H54 (cell line): ENCODE data around the gene TRAF7.

Experiments used
- DNase-seq: peaks from one replicate; pipeline ENCODE4 v3.0.0; 2011; ENCODE audit warnings: low spot score, mixed read lengths; ENCODE audit not compliant: insufficient read length
- FAIRE-seq: peaks from 3 replicates; lab custom pipeline; 2011; peaks lifted over from hg19 to GRCh38; lab: Jason Lieb, UNC
- POLR2A ChIP-seq: IDR thresholded peaks from 2 replicates; pipeline ENCODE4 v1.6.1; 2011; ENCODE audit warnings: low read depth, mild to moderate bottlenecking, low read length

Gene TRAF7

GRCh38 chr16:2177101-2177500 is 21.5 kb downstream of the TRAF7 start:
- FAIRE-seq, result no peak
- no peak for TF ChIP-seq POLR2A
- no peak for DNase-seq

GRCh38 chr16:2177561-2177960 is 22.0 kb downstream of the TRAF7 start:
- FAIRE-seq (no peak), DNase-seq (no peak)
- TF ChIP-seq POLR2A, result no peak

- no peak for FAIRE-seq
- no peak for DNase-seq
- TF ChIP-seq POLR2A, result no peak
Measured at GRCh38 chr16:2178321-2179106, 22.9 kb downstream of the TRAF7 start.

- FAIRE-seq (no peak), DNase-seq (no peak)
- no peak for TF ChIP-seq POLR2A
Measured at GRCh38 chr16:2179107-2179501, 23.5 kb downstream of the TRAF7 start.

- FAIRE-seq, result no peak
- no peak for TF ChIP-seq POLR2A
Measured at GRCh38 chr16:2179576-2179975, 24.0 kb downstream of the TRAF7 start.

GRCh38 chr16:2180461-2180860 is 24.9 kb downstream of the TRAF7 start:
- no peak for TF ChIP-seq POLR2A
- FAIRE-seq, result no peak
- DNase-seq, result no peak

More at GRCh38 chr16:2179576-2179975, 24.0 kb downstream of the TRAF7 start:
- no peak for DNase-seq

GRCh38 chr16:2180962-2181923 is 25.7 kb downstream of the TRAF7 start:
- FAIRE-seq, result no peak
- TF ChIP-seq POLR2A, result no peak
- DNase-seq, result no peak

GRCh38 chr16:2181952-2182351 is 26.4 kb downstream of the TRAF7 start:
- DNase-seq (no peak), FAIRE-seq (no peak)
- TF ChIP-seq POLR2A, result no peak

- no peak for TF ChIP-seq POLR2A
- FAIRE-seq (no peak), DNase-seq (no peak)
Measured at GRCh38 chr16:2183671-2184070, 28.1 kb downstream of the TRAF7 start.

- no peak for FAIRE-seq
- DNase-seq, result no peak
- no peak for TF ChIP-seq POLR2A
Measured at GRCh38 chr16:2184346-2184745, 28.8 kb downstream of the TRAF7 start.

GRCh38 chr16:2184962-2185361 is 29.4 kb downstream of the TRAF7 start:
- FAIRE-seq (no peak), DNase-seq (no peak)
- no peak for TF ChIP-seq POLR2A

- DNase-seq, result no peak
Measured at GRCh38 chr16:2186064-2186463, 30.5 kb downstream of the TRAF7 start.

GRCh38 chr16:2186505-2186904 is 30.9 kb downstream of the TRAF7 start:
- FAIRE-seq (no peak), DNase-seq (no peak)
- TF ChIP-seq POLR2A, result no peak

More at GRCh38 chr16:2186064-2186463, 30.5 kb downstream of the TRAF7 start:
- TF ChIP-seq POLR2A, result no peak
- FAIRE-seq, result no peak

- no peak for TF ChIP-seq POLR2A
- FAIRE-seq (no peak), DNase-seq (no peak)
Measured at GRCh38 chr16:2187212-2187611, 31.6 kb downstream of the TRAF7 start.

GRCh38 chr16:2188395-2188794 is 32.8 kb downstream of the TRAF7 start:
- DNase-seq, result no peak
- no peak for FAIRE-seq
- no peak for TF ChIP-seq POLR2A
